HepG2 (cell line): ENCODE results near the gene CEP43. TPM values are rescaled to one million over a fixed set of nuclear protein-coding genes. Genes with fewer than 3 reads are reported as not detected.

Experiments
- HMG20B ChIP-seq: conservative IDR thresholded peaks from 2 replicates; pipeline ENCODE4 v1.6.1; 2016; ENCODE audit warnings: missing genetic modification reagents, missing compliant biosample characterization
- JDP2 ChIP-seq: sonication (generic); formaldehyde crosslinking; IDR thresholded peaks from 2 replicates; pipeline ENCODE4 v1.8.1; 2022; ENCODE audit warnings: missing genetic modification reagents, borderline replicate concordance
- KDM2A ChIP-seq: sonication (generic); formaldehyde crosslinking; IDR thresholded peaks from 2 replicates; pipeline ENCODE4 v1.4.0; 2020; ENCODE audit warnings: low read depth, missing genetic modification reagents, borderline replicate concordance
- NFE2L1 ChIP-seq: sonication (generic); formaldehyde crosslinking; IDR thresholded peaks from 2 replicates; pipeline ENCODE4 v1.4.0; 2020; ENCODE audit warnings: missing genetic modification reagents, mild to moderate bottlenecking, borderline replicate concordance
- NFIB ChIP-seq: sonication (generic); formaldehyde crosslinking; IDR thresholded peaks from 2 replicates; pipeline ENCODE4 v1.9.0; 2021; ENCODE audit warnings: missing genetic modification reagents, mild to moderate bottlenecking, borderline replicate concordance
- NR3C1 ChIP-seq: sonication (generic); formaldehyde crosslinking; IDR thresholded peaks from 2 replicates; pipeline ENCODE4 v1.4.0; 2020; ENCODE audit warnings: missing genetic modification reagents
- PHF20 ChIP-seq: sonication (generic); formaldehyde crosslinking; IDR thresholded peaks from 2 replicates; pipeline ENCODE4 v1.5.0; 2020; ENCODE audit warnings: mild to moderate bottlenecking, missing genetic modification reagents
- RBAK ChIP-seq: sonication (generic); formaldehyde crosslinking; IDR thresholded peaks from 2 replicates; pipeline ENCODE4 v1.5.1; 2020; ENCODE audit warnings: mild to moderate bottlenecking, missing genetic modification reagents
- SCMH1 ChIP-seq: sonication (generic); formaldehyde crosslinking; IDR thresholded peaks from 2 replicates; pipeline ENCODE4 v1.9.0; 2021; ENCODE audit warnings: missing genetic modification reagents, mild to moderate bottlenecking, borderline replicate concordance
- SP140L ChIP-seq: sonication (generic); formaldehyde crosslinking; IDR thresholded peaks from 2 replicates; pipeline ENCODE4 v1.4.0; 2020; ENCODE audit warnings: missing genetic modification reagents, borderline replicate concordance
- ZNF18 ChIP-seq: sonication (generic); formaldehyde crosslinking; IDR thresholded peaks from 2 replicates; pipeline ENCODE4 v1.8.0; 2022; ENCODE audit warnings: mild to moderate bottlenecking, missing genetic modification reagents; ENCODE audit not compliant: insufficient replicate concordance
- ZNF7 ChIP-seq: IDR thresholded peaks from 2 replicates; pipeline ENCODE4 v1.6.1; 2016; ENCODE audit warnings: missing biosample characterization, missing genetic modification reagents
- polyA plus RNA-seq, 8 experiments: library from polyadenylated mRNA; depleted of rRNA in 3 of 8; stranded (reverse) in 7 of 8; unstranded in 1 of 8; fragments of >200 nt; fragmentation: Illumina TruSeq in 4 of 8; extraction: Trizol in 4 of 8; gene quantifications; 2 replicates each; pipeline versions ENCODE4 v1.2.1 to v1.2.3, GENCODE V29; 2011 to 2016; ENCODE audit warnings: low read depth in 4 of 8, missing spikeins in 1 of 8, mixed read lengths in 1 of 8; ENCODE audit not compliant: insufficient read depth in 1 of 8
- total RNA-seq, 5 experiments: library from RNA; depleted of rRNA; stranded (reverse); fragments of >200 nt; fragmentation: Illumina TruSeq; extraction: Trizol; gene quantifications; 2 replicates each; pipeline ENCODE4 v1.2.3, GENCODE V29; 2016; ENCODE audit warnings: low read depth in 1 of 5
- TF ChIP-seq, protein P1 (sequence below), 2 experiments: sonication (generic) in 1 of 2; formaldehyde crosslinking in 1 of 2; IDR thresholded peaks; 2 replicates each; pipeline versions ENCODE4 v1.4.0 to v1.6.1; 2016 to 2020; ENCODE audit warnings: borderline replicate concordance in 1 of 2, low read depth in 1 of 2, mild to moderate bottlenecking in 1 of 2, missing genetic modification reagents in 1 of 2
- TF ChIP-seq, protein P2 (sequence below): sonication (generic); formaldehyde crosslinking; IDR thresholded peaks from 2 replicates; pipeline ENCODE4 v1.4.0; 2020; ENCODE audit warnings: low read depth, missing genetic modification reagents
- TF ChIP-seq, protein P3 (sequence below): sonication (generic); formaldehyde crosslinking; IDR thresholded peaks from 2 replicates; pipeline ENCODE4 v1.5.0; 2020; ENCODE audit warnings: missing genetic modification reagents

CEP43 gene
- total and polyA plus RNA-seq, 2 of the 13 experiments (the other 11 are each of a cell fraction or from before 2014, with no cell fraction given) = 29.3 to 73.9 TPM

DNA sequence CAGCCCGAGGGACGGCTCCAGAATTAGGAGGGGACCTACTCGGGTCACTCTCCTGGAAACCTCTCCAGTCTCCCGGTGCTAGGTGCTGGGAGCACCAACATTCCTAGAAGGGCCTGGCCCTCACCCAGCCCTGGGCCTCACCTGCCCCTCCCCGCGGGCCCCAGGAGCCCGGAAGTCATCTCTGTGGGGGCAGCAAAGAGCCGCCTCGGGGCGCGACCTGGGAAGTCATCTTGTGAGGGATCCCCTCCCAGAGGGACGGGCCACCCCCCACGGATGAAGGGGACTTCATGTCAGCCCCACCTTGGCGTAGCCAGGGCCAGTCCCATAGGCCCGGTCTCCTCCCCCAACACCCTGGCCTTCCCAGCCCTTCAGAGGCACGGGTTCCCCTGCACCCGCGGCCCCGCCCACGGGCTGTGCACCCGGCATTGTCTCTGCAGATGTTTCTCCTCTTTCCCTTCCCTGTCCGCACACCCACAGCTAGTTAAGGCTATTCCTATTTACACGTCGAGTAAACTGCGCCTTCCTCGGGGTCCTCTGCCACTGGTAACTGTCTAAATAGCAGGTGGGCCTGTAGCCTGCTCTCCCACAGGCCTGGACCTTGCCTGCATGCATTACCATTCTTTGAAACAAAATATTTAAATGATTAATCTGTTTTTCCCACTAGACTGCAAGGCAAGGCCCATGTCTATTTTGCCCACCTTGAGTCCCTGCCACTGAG lies 42.0 kb upstream of the CEP43 start (continued):
- TF ChIP-seq NFE2L1 (no peak), SP140L (CRISPR knock-in tag) (no peak), PHF20 (CRISPR knock-in tag) (peak; percentile 58), HMG20B (peak; percentile 80), NFIB (CRISPR knock-in tag) (no peak), ZNF7 (no peak), SCMH1 (CRISPR knock-in tag) (no peak), RBAK (CRISPR knock-in tag) (no peak), KDM2A (CRISPR knock-in tag) (peak; percentile 42; the same call in 1 of the 2 replicates), JDP2 (CRISPR knock-in tag) (no peak; the same call in 1 of the 2 replicates), ZNF18 (CRISPR knock-in tag) (no peak), NR3C1 (no peak)
- TF ChIP-seq, protein P1, sequence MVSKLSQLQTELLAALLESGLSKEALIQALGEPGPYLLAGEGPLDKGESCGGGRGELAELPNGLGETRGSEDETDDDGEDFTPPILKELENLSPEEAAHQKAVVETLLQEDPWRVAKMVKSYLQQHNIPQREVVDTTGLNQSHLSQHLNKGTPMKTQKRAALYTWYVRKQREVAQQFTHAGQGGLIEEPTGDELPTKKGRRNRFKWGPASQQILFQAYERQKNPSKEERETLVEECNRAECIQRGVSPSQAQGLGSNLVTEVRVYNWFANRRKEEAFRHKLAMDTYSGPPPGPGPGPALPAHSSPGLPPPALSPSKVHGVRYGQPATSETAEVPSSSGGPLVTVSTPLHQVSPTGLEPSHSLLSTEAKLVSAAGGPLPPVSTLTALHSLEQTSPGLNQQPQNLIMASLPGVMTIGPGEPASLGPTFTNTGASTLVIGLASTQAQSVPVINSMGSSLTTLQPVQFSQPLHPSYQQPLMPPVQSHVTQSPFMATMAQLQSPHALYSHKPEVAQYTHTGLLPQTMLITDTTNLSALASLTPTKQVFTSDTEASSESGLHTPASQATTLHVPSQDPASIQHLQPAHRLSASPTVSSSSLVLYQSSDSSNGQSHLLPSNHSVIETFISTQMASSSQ (IDR thresholded peaks at IDR 0.05; ENCODE audit: low read depth) = 0 out of 2 replicates have a peak, but pooled peaks have one; percentile 29
- TF ChIP-seq, protein P1 (CRISPR knock-in tag; IDR thresholded peaks at IDR 0.05; ENCODE audit: borderline replicate concordance) = no peak; the same call in 1 of the 2 replicates
- TF ChIP-seq, protein P2, sequence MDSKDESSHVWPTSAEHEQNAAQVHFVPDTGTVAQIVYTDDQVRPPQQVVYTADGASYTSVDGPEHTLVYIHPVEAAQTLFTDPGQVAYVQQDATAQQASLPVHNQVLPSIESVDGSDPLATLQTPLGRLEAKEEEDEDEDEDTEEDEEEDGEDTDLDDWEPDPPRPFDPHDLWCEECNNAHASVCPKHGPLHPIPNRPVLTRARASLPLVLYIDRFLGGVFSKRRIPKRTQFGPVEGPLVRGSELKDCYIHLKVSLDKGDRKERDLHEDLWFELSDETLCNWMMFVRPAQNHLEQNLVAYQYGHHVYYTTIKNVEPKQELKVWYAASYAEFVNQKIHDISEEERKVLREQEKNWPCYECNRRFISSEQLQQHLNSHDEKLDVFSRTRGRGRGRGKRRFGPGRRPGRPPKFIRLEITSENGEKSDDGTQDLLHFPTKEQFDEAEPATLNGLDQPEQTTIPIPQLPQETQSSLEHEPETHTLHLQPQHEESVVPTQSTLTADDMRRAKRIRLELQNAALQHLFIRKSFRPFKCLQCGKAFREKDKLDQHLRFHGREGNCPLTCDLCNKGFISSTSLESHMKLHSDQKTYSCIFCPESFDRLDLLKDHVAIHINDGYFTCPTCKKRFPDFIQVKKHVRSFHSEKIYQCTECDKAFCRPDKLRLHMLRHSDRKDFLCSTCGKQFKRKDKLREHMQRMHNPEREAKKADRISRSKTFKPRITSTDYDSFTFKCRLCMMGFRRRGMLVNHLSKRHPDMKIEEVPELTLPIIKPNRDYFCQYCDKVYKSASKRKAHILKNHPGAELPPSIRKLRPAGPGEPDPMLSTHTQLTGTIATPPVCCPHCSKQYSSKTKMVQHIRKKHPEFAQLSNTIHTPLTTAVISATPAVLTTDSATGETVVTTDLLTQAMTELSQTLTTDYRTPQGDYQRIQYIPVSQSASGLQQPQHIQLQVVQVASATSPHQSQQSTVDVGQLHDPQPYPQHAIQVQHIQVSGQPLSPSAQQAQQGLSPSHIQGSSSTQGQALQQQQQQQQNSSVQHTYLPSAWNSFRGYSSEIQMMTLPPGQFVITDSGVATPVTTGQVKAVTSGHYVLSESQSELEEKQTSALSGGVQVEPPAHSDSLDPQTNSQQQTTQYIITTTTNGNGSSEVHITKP (CRISPR knock-in tag) = peak; percentile 72
- TF ChIP-seq, protein P3, sequence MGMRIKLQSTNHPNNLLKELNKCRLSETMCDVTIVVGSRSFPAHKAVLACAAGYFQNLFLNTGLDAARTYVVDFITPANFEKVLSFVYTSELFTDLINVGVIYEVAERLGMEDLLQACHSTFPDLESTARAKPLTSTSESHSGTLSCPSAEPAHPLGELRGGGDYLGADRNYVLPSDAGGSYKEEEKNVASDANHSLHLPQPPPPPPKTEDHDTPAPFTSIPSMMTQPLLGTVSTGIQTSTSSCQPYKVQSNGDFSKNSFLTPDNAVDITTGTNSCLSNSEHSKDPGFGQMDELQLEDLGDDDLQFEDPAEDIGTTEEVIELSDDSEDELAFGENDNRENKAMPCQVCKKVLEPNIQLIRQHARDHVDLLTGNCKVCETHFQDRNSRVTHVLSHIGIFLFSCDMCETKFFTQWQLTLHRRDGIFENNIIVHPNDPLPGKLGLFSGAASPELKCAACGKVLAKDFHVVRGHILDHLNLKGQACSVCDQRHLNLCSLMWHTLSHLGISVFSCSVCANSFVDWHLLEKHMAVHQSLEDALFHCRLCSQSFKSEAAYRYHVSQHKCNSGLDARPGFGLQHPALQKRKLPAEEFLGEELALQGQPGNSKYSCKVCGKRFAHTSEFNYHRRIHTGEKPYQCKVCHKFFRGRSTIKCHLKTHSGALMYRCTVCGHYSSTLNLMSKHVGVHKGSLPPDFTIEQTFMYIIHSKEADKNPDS (CRISPR knock-in tag) = no peak
